Measurements from ENCODE around the gene SLC37A1. TPM values are rescaled to one million over a fixed set of nuclear protein-coding genes. Genes with fewer than 3 reads are reported as not detected.

SLC37A1 gene
- total RNA-seq, 1 experiment from 2014 or later: 11.2 TPM

DNA sequence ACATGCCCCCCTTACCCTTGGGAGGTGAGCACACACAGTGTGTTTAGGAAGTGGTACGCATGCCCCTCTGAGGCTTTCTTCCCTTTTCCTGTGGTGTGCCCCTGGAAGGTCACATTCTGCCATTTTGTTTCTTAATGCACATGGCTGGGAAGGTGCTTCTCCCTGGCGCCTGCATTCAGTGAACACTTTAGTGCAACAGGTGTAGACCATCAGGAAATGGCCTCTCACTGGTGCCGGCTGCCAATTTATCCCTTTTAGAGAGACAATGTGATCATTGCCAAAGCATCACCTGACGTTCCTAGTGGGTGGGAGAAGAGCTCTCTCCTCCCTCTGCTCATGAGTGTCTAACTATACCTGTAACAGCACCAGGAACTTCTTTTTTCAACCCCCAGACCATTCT lies 88.0 kb downstream of the SLC37A1 start:
- BruUV-seq (replicated peaks): no TSS peak
- Histone ChIP-seq H3K9me3 (ENCODE audit: low read depth, low read length, poor library complexity, severe bottlenecking) (no peaks in the 10 kb centered on the region), H3K27me3 (replicated peaks; ENCODE audit: insufficient read depth, low read depth, low read length, poor library complexity) (no peaks in the 10 kb centered on the region), H3K4me3 (ENCODE audit: low read depth, low read length, poor library complexity, severe bottlenecking) (no peak overlapping the region), H3K27ac (ENCODE audit: low read depth, low read length, poor library complexity, severe bottlenecking) (no peak overlapping the region), H3K4me1 (ENCODE audit: insufficient read depth, low read length, poor library complexity, severe bottlenecking) (no peaks in the 10 kb centered on the region), H3K36me3 (ENCODE audit: insufficient read depth, low read length, poor library complexity, severe bottlenecking) (no peaks in the 10 kb centered on the region)
- no peak for DNase-seq (ENCODE audit: low spot score)
- intact Hi-C loops (cut with micrococcal nuclease; ENCODE audit: unreplicated experiment): no loop called here
- no peak for TF ChIP-seq EZH2 (IDR thresholded peaks at IDR 0.05; ENCODE audit: borderline replicate concordance, low read depth, low read length, poor library complexity, severe bottlenecking)
- TF ChIP-seq, protein P1, sequence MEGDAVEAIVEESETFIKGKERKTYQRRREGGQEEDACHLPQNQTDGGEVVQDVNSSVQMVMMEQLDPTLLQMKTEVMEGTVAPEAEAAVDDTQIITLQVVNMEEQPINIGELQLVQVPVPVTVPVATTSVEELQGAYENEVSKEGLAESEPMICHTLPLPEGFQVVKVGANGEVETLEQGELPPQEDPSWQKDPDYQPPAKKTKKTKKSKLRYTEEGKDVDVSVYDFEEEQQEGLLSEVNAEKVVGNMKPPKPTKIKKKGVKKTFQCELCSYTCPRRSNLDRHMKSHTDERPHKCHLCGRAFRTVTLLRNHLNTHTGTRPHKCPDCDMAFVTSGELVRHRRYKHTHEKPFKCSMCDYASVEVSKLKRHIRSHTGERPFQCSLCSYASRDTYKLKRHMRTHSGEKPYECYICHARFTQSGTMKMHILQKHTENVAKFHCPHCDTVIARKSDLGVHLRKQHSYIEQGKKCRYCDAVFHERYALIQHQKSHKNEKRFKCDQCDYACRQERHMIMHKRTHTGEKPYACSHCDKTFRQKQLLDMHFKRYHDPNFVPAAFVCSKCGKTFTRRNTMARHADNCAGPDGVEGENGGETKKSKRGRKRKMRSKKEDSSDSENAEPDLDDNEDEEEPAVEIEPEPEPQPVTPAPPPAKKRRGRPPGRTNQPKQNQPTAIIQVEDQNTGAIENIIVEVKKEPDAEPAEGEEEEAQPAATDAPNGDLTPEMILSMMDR (conservative IDR thresholded peaks at IDR 0.05; ENCODE audit: low read depth, low read length): no peak
- ChIA-PET POLR2A (ENCODE audit: low non-redundant PET) (no interaction called here), CTCF (no interaction called here)

DNA sequence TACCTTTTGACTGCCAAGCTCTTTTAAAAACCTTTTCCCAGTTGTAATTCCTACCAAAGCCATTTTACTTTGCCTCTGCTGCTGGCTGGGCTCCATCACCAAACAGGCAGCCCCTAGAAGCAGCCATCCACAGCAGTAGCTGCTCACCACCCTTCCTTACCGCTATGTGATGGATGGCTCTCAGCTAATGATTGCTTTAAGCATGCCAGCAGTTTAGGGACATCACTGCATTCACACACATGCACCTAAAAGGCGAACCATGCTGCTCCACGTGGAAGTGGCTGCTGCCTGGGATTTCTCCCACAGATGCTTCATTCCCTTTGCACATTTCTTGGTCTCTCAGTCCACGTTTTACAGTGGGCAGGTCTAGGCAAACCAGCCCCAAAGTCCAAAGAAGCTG lies 93.5 kb downstream of the SLC37A1 start:
- Histone ChIP-seq H3K4me1 (ENCODE audit: insufficient read depth, low read length, poor library complexity, severe bottlenecking) (no peaks in the 10 kb centered on the region), H3K4me3 (ENCODE audit: low read depth, low read length, poor library complexity, severe bottlenecking) (no peak overlapping the region), H3K27ac (ENCODE audit: low read depth, low read length, poor library complexity, severe bottlenecking) (no peak overlapping the region), H3K9me3 (ENCODE audit: low read depth, low read length, poor library complexity, severe bottlenecking) (no peaks in the 10 kb centered on the region), H3K27me3 (replicated peaks; ENCODE audit: insufficient read depth, low read depth, low read length, poor library complexity) (no peaks in the 10 kb centered on the region), H3K36me3 (ENCODE audit: insufficient read depth, low read length, poor library complexity, severe bottlenecking) (no peaks in the 10 kb centered on the region)
- no TSS peak for BruUV-seq (replicated peaks)
- ChIA-PET POLR2A (ENCODE audit: low non-redundant PET) (no interaction called here), CTCF (no interaction called here)
- no peak for DNase-seq (ENCODE audit: low spot score)
- TF ChIP-seq, protein P1 (conservative IDR thresholded peaks at IDR 0.05; ENCODE audit: low read depth, low read length): no peak
- no peak for TF ChIP-seq EZH2 (IDR thresholded peaks at IDR 0.05; ENCODE audit: borderline replicate concordance, low read depth, low read length, poor library complexity, severe bottlenecking)
- intact Hi-C loops (cut with micrococcal nuclease; ENCODE audit: unreplicated experiment): no loop called here

DNA sequence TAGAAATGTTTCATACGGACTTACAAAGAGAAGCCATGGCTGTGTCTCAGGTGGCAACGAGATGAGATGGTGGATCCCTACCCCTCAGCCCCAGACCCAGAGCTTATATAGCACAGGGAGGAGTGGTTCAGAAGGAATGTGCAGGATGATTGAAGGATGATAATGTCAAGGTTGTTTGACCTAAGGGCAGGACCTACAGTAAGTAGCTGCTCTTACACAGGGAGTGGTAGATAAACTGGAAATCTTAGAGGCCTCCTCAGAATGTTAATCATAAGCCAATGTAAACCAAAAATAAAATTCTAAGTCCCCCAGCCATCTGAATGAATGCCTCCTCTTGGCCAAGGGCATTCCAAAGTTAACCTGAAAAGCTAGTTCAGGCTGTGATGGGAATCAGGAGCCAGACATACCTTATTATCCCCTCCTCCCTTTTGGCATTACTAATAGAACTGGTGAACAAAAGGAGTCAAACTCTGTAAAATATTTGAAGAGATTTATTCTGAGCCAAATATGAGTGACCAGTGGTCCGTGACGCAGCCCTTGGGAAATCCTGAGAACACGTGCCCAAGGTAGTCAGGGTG lies 94.0 kb downstream of the SLC37A1 start:
- POLR2A ChIA-PET (ENCODE audit: low non-redundant PET): no interaction called here

More for the DNA sequence above, 94.0 kb downstream of the SLC37A1 start:
- H3K9me3 ChIP-seq (ENCODE audit: low read depth, low read length, poor library complexity, severe bottlenecking): no peaks in the 10 kb centered on the region
- TF ChIP-seq, protein P1 (conservative IDR thresholded peaks at IDR 0.05; ENCODE audit: low read depth, low read length): no peak
- no peak for TF ChIP-seq EZH2 (IDR thresholded peaks at IDR 0.05; ENCODE audit: borderline replicate concordance, low read depth, low read length, poor library complexity, severe bottlenecking)
- intact Hi-C loops (cut with micrococcal nuclease; ENCODE audit: unreplicated experiment): no loop called here
- H3K4me3 ChIP-seq (ENCODE audit: low read depth, low read length, poor library complexity, severe bottlenecking): no peak overlapping the region
- no TSS peak for BruUV-seq (replicated peaks)
- DNase-seq (ENCODE audit: low spot score): no peak
- no peak overlapping the region for H3K27ac ChIP-seq (ENCODE audit: low read depth, low read length, poor library complexity, severe bottlenecking)
- CTCF ChIA-PET: no interaction called here
- no peaks in the 10 kb centered on the region for H3K27me3 ChIP-seq (replicated peaks; ENCODE audit: insufficient read depth, low read depth, low read length, poor library complexity)
- no peaks in the 10 kb centered on the region for H3K4me1 ChIP-seq (ENCODE audit: insufficient read depth, low read length, poor library complexity, severe bottlenecking)
- no peaks in the 10 kb centered on the region for H3K36me3 ChIP-seq (ENCODE audit: insufficient read depth, low read length, poor library complexity, severe bottlenecking)

Data from A673 (cell line).